Measurements from ENCODE around the gene RCCD1. TPM values are rescaled to one million over a fixed set of nuclear protein-coding genes. Genes with fewer than 3 reads are reported as not detected.

RCCD1 gene
- total and polyA plus RNA-seq, 4 donors = 3.6 to 13.3 (median 4.3) TPM

GRCh38 chr15:90981681-90982080 lies 27.0 kb downstream of the RCCD1 start:
- 91% methylated on average over 6 of the region's 6 CpGs for WGBS
- H3K4me3 ChIP-seq (ENCODE audit: low read depth in 1 of 3, low read length in 3 of 3) = no peak overlapping the region
- DNase-seq (ENCODE audit: low spot score) = no peak
- no peak overlapping the region for H3K9ac ChIP-seq (ENCODE audit: low read depth in 1 of 2, low read length in 2 of 2)
- no peaks in the 10 kb centered on the region for H3K9me3 ChIP-seq (ENCODE audit: control insufficient read depth in 4 of 4, low read length in 3 of 4)
- no peaks in the 10 kb centered on the region for H3K27me3 ChIP-seq (ENCODE audit: control insufficient read depth in 4 of 4, insufficient read depth in 4 of 4, low read length in 3 of 4)
- H3K4me1 ChIP-seq (ENCODE audit: control insufficient read depth in 4 of 4, insufficient read depth in 4 of 4, low read length in 3 of 4) = no peaks in the 10 kb centered on the region
- TF ChIP-seq NR2F2 (IDR thresholded peaks at IDR 0.05) (no peak), FOXA1 (IDR thresholded peaks at IDR 0.05) (no peak), REST (IDR thresholded peaks at IDR 0.05) (no peak)
- no peak overlapping the region for H3K27ac ChIP-seq (ENCODE audit: low read depth in 1 of 2, low read length in 2 of 2)
- no peaks in the 10 kb centered on the region for H3K36me3 ChIP-seq (ENCODE audit: control insufficient read depth in 4 of 4, insufficient read depth in 3 of 4, low read depth in 1 of 4, low read length in 3 of 4)

- TF ChIP-seq FOXA2 (IDR thresholded peaks at IDR 0.05) = no peak
- no peaks in the 10 kb centered on the region for H3K36me3 ChIP-seq (ENCODE audit: control insufficient read depth in 4 of 4, insufficient read depth in 3 of 4, low read depth in 1 of 4, low read length in 3 of 4)
- WGBS = 95% methylated on average over 5 of the region's 5 CpGs
- no peak overlapping the region for H3K27ac ChIP-seq (ENCODE audit: low read depth in 1 of 2, low read length in 2 of 2)
- H3K27me3 ChIP-seq (ENCODE audit: control insufficient read depth in 4 of 4, insufficient read depth in 4 of 4, low read length in 3 of 4) = no peaks in the 10 kb centered on the region
- H3K4me3 ChIP-seq (ENCODE audit: low read depth in 1 of 3, low read length in 3 of 3) = no peak overlapping the region
- H3K9ac ChIP-seq (ENCODE audit: low read depth in 1 of 2, low read length in 2 of 2) = no peak overlapping the region
- H3K4me1 ChIP-seq (ENCODE audit: control insufficient read depth in 4 of 4, insufficient read depth in 4 of 4, low read length in 3 of 4) = no peaks in the 10 kb centered on the region
- H3K9me3 ChIP-seq (ENCODE audit: control insufficient read depth in 4 of 4, low read length in 3 of 4) = no peaks in the 10 kb centered on the region
- no peak for DNase-seq (ENCODE audit: low spot score)
These were observed 27.5 kb downstream of the RCCD1 start for GRCh38 chr15:90982135-90982534.

- H3K36me3 ChIP-seq (ENCODE audit: control insufficient read depth in 4 of 4, insufficient read depth in 3 of 4, low read depth in 1 of 4, low read length in 3 of 4) = no peaks in the 10 kb centered on the region
- no peak overlapping the region for H3K27ac ChIP-seq (ENCODE audit: low read depth in 1 of 2, low read length in 2 of 2)
- WGBS = 87% methylated on average over 11 of the region's 11 CpGs
- H3K4me3 ChIP-seq (ENCODE audit: low read depth in 1 of 3, low read length in 3 of 3) = no peak overlapping the region
- no peaks in the 10 kb centered on the region for H3K9me3 ChIP-seq (ENCODE audit: control insufficient read depth in 4 of 4, low read length in 3 of 4)
- H3K4me1 ChIP-seq (ENCODE audit: control insufficient read depth in 4 of 4, insufficient read depth in 4 of 4, low read length in 3 of 4) = no peaks in the 10 kb centered on the region
- no peak overlapping the region for H3K9ac ChIP-seq (ENCODE audit: low read depth in 1 of 2, low read length in 2 of 2)
- no peak for TF ChIP-seq YY1 (IDR thresholded peaks at IDR 0.05)
- DNase-seq (ENCODE audit: low spot score) = no peak
- no peaks in the 10 kb centered on the region for H3K27me3 ChIP-seq (ENCODE audit: control insufficient read depth in 4 of 4, insufficient read depth in 4 of 4, low read length in 3 of 4)
These were observed 32.3 kb downstream of the RCCD1 start for GRCh38 chr15:90986790-90987507.

- 88% methylated on average over 7 of the region's 7 CpGs for WGBS
- H3K4me3 ChIP-seq (ENCODE audit: low read depth in 1 of 3, low read length in 3 of 3) = no peak overlapping the region
- H3K27ac ChIP-seq (ENCODE audit: low read depth in 1 of 2, low read length in 2 of 2) = no peak overlapping the region
- no peaks in the 10 kb centered on the region for H3K4me1 ChIP-seq (ENCODE audit: control insufficient read depth in 4 of 4, insufficient read depth in 4 of 4, low read length in 3 of 4)
- no peaks in the 10 kb centered on the region for H3K27me3 ChIP-seq (ENCODE audit: control insufficient read depth in 4 of 4, insufficient read depth in 4 of 4, low read length in 3 of 4)
- no peaks in the 10 kb centered on the region for H3K9me3 ChIP-seq (ENCODE audit: control insufficient read depth in 4 of 4, low read length in 3 of 4)
- no peaks in the 10 kb centered on the region for H3K36me3 ChIP-seq (ENCODE audit: control insufficient read depth in 4 of 4, insufficient read depth in 3 of 4, low read depth in 1 of 4, low read length in 3 of 4)
- DNase-seq (ENCODE audit: low spot score) = no peak
- no peak overlapping the region for H3K9ac ChIP-seq (ENCODE audit: low read depth in 1 of 2, low read length in 2 of 2)
- TF ChIP-seq CTCF (IDR thresholded peaks at IDR 0.05; ENCODE audit: low read depth, low read length, missing input control) (no peak), TAF1 (conservative IDR thresholded peaks at IDR 0.05) (no peak), MAX (IDR thresholded peaks at IDR 0.05) (no peak), SP1 (IDR thresholded peaks at IDR 0.05) (no peak), FOXA2 (IDR thresholded peaks at IDR 0.05) (no peak), HNF4G (IDR thresholded peaks at IDR 0.05) (no peak), ZBTB33 (IDR thresholded peaks at IDR 0.05) (no peak), JUND (IDR thresholded peaks at IDR 0.05) (no peak), HNF4A (conservative IDR thresholded peaks at IDR 0.05) (no peak), GABPA (IDR thresholded peaks at IDR 0.05 in 1 of 2, conservative IDR thresholded peaks at IDR 0.05 in 1 of 2) (no peak)
These were observed 33.0 kb downstream of the RCCD1 start for GRCh38 chr15:90987561-90988141.
